Renal cortex interstitium (tissue), 11 donors: Measurements from ENCODE around the gene TIMD4. TPM values are rescaled to one million over a fixed set of nuclear protein-coding genes. Genes with fewer than 3 reads are reported as not detected.
"Not testable (repeated sequence)": the region's sequence is repeated elsewhere in the genome, so short reads cannot be mapped to it uniquely, and the experiment has no call there.

Experiments
- DNase-seq, 11 donors: peaks; one replicate each; pipeline ENCODE4 v3.0.0-alpha.2; 2013; ENCODE audit warnings: low read depth in 9 of 11, low spot score in 4 of 11; ENCODE audit errors: extremely low read depth in 1 of 11
- polyA plus RNA-seq, 3 donors: library from polyadenylated mRNA; unstranded; fragments of 120-200 nt; gene quantifications; one replicate each; pipeline ENCODE4 v1.2.1, GENCODE V29; 2013; ENCODE audit not compliant: insufficient read length in 3 of 3

TIMD4 gene
- polyA plus RNA-seq, 3 donors, result 0.19 to 0.98 (median 0.64) TPM

DNA sequence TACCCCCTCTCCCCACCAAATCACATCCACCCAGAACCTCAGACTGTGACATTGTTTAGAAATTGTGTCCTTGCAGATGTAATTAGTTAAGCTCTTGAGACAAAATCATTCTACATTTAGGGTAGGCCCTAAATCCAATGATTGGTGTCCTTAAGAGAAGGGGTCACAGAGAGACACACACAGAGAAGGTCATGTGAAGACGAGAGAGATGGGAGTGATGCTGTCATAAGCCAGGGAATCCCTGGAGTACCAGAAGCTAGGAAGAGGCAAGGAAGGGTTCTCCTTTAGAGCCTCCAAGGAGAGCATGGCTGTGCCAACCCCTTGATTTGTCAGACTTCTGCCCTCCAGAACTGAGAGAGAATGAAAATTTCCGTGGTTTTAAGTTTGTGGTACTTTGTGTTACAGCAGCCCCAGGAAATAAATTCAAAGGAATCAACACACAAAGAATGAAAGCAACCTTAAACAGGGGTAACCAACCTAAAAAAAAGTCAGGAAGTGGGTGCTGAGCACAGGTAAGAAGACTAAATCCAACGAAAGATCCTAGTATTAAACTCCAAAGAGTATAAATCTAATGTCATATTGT lies 33.6 kb downstream of the TIMD4 start:
- DNase-seq, result no peak

GRCh38 chr5:156927545-156927944 lies 35.5 kb downstream of the TIMD4 start:
- DNase-seq, result no peak

DNA sequence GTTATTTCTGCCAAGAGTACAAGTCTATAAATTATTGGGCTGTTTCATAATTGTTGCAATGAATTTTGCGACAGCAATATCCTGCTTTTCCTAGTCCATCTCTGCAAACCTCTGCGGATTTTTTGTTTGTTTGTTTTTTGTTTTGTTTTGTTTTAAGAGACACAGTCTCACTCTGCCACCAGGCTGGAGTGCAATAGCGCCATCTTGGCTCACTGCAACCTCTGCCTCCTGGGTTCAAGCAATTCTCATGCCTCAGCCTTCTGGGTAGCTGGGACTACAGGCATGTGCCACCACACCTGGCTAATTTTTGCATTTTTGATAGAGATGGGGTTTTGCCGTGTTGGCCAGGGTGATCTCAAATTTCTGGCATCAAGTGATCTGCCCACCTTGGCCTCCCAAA lies 37.3 kb downstream of the TIMD4 start:
- not testable (repeated sequence) for DNase-seq

DNA sequence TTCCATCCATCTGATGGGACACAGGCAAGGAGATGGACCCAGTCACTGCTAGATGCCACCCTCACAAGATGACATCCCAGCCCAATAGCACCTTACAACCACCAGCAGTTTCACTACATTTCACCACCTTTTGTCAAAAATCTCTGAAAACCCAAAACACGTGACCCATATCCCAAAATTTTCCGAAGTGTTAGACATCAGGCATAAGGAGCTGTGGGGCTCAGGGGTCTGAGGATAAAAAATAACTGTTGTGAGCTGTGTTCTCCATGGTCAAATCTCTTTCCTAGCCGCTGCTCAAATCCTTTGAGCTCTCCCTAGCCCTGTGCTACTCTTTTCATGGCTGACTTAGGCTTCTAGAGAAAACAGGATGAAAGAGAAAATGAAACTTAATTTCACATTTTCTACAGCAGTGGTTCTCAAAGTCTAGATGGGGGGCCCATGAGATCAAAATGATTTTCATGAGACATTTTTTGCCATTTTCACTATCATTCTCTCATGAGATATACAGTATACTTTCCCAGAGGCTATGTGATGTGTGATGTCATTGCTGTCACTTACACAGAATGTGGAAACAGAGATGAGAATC lies 40.7 kb downstream of the TIMD4 start:
- DNase-seq, result no peak

GRCh38 chr5:156920861-156921431 lies 42.1 kb downstream of the TIMD4 start:
- DNase-seq, result no peak

DNA sequence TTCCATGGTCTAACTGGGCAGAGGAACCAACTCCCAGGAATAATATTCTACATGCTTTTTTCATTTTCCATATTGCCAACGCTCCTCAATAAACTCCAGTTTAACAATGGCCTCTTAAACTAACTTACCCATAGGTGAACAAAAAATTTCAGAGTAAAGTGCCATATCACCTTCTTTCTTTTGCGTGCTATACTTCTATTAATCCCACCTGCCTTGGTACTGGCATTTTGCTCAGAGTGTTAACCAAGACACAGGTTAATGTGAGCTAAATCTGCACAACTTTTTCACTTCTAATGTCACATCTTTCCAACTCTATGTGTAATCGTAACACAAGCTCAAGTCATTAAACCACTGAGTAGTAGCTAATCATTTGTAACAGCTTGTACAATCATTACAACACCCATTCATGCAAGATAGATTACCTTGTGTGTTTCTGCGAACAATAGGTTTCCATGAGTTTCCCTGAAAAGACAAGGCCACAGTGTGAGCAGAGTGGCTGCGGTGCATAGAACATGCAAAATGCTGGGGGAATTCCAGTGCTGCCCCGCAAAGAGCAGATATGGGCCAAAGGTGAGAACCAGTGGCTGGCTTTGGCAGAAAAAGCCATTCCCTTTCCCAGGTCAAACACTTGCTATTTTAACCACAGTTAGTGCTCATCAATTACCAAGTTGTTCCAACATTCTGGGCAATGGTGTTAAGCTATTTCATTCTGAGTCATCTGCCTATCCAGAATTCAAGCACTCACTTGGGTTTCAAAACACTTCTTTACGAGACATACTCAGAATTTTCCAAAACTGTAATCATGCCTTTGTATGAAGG lies 42.8 kb downstream of the TIMD4 start:
- peak in 2 of 11 donors; percentile 17 to 26 for DNase-seq

GRCh38 chr5:156918311-156918845 lies 44.6 kb downstream of the TIMD4 start:
- no peak for DNase-seq

DNA sequence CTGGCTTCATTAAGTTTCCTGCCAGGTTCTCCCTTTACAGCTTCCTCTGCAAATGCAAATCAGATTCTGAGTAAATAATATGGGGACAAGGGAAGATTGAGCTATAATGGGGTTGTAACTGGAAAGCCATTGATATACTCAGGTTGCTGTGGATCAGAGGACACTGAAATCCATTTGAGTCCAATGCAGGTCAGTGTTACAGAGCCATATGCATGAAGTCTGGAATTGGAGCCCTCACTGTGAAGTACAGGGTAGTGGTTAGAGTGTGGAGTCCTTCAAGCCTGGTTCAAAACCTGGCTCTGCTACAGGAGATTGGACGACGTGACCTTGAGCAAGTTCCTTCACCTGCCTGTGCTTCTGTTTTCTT lies 48.7 kb downstream of the TIMD4 start:
- no peak for DNase-seq

- no peak for DNase-seq
Measured at GRCh38 chr5:156913719-156914370, 49.2 kb downstream of the TIMD4 start.

- no peak for DNase-seq
Measured at GRCh38 chr5:156913355-156913718, 49.7 kb downstream of the TIMD4 start.

DNA sequence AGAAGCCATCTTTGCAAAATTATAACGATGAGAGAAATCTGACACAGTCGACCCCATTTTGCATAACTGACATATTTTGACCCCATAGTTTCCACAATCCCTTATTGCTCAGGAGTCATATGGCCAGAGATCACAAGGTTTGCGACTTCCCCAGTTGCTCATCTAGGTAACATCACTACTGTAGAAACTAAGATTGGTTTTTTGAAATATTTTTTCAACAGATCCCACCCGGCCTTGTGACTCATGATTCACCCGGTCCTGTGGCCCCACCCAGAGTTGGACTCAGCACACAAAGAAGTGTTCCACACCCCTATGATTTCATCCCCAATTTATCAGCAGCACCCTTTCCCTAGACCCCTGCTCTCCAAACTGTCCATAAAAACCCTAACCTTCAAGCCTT lies 50.2 kb downstream of the TIMD4 start:
- no peak for DNase-seq

DNA sequence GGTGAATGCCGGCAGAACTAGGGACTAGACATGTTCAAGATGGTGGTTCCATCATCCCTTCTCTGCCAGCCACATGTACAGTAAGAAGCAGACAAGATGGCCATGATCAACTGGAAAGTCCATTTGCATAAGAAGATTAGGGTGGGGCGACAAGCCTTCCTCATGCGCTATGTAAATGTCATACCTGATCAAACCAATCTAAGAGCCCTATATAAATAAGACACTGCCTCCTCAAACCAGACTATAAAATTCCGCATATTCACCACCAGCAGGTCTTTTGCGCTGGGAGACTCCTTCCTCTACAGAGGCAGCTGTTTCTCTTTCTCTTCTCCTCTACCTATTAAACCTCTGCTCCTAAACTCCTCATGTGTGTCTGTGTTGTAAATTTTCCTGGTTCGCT lies 53.8 kb downstream of the TIMD4 start:
- DNase-seq, result no peak

DNA sequence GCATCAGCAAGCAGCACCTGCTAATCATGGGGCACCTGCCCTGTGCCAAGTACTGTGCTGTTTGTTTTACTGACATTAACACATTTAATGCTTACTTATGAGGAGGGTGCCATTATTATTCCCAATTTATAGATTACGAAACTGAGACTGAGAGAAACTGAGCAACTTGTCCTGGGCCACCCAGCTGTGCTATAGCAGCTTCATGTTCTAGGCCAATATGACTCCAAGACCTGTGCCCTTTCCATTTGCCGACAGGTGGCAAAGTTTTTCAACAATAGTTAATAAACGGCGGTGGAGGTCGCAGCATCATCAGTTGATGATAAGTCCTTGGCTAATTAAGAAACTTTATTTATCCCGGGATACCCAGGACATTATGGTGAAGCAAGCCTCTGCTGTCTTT lies 55.4 kb downstream of the TIMD4 start:
- no peak for DNase-seq

GRCh38 chr5:156906807-156907206 lies 56.2 kb downstream of the TIMD4 start:
- no peak for DNase-seq

DNA sequence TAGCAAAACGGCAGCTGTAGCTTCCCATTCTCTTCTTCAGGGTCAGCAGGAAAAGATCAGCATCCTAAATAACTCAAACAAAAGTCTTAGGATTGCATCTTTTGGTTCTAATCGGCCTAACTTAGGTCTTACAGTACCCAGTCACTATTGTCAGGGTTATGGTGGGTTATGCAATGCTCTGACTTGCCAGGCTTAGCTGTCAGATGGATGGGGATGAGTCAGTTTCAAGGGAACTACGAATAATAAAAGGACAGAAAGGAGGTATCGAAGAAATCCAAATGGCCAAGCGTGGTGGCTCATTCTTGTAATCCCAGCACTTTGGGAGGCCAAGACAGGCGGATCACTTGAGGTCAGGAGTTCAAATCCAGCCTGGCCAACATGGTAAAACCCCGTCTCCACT lies 66.5 kb downstream of the TIMD4 start:
- DNase-seq, result no peak

GRCh38 chr5:156893517-156893916 lies 69.5 kb downstream of the TIMD4 start:
- DNase-seq, result no peak

DNA sequence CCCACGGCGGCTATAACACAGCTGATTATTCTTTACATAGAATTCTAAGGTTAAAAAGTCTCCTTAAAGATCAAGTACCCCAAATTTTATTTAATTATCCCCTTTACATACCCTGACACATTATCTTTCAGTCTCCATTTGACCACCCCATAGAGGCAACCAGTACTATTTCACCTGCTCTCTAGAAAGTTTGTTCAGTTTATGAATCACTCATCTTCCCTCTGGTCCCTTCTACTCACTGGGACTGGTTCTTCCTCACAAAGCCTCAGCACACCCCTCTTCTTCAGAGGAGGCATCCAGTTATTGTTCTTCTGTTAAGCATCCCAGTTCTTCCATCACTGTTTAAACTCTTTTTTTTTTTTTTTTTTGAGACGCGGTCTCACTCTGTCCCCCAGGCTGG lies 70.2 kb downstream of the TIMD4 start:
- no peak for DNase-seq

GRCh38 chr5:156892223-156892622 lies 70.8 kb downstream of the TIMD4 start:
- no peak for DNase-seq

DNA sequence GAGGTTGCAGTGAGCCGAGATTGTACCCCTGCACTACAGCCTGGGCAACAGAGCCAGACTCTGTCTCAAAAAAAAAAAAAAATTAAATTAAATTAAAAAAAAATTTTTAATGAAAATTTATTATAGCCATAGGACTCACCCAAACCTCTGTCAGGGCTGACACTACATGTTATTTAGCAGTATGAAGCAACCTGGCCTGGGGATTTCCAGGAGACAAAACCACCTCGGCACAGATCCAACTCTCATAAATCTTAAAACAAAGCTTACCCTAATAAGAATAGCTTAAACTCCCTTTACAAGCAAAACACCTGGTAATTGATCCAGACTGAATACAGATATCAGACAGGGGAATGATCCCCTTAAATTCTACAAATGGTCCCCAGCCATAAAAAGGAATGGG lies 74.5 kb downstream of the TIMD4 start:
- no peak for DNase-seq
